Activated naive CD4-positive, alpha-beta T cell treated with anti-CD3 and anti-CD28 coated beads, Interleukin-2, amount 50 U/mL, for 24 hours (primary cell): ENCODE data around the gene CTBP2.

ENCODE experiments used
- H3K27ac Mint-ChIP-seq: one replicate; pipeline ENCODE4 v1.8.0; 2021; ENCODE audit warnings: mild to moderate bottlenecking, mixed read lengths
- H3K27me3 Mint-ChIP-seq: one replicate; pipeline ENCODE4 v1.8.0; 2021; ENCODE audit warnings: mixed read lengths
- H3K36me3 Mint-ChIP-seq: one replicate; pipeline ENCODE4 v1.8.0; 2021; ENCODE audit warnings: mixed read lengths
- H3K4me1 Mint-ChIP-seq: one replicate; pipeline ENCODE4 v1.8.0; 2021; ENCODE audit warnings: mixed read lengths
- H3K4me3 Mint-ChIP-seq: one replicate; pipeline ENCODE4 v1.8.0; 2021; ENCODE audit warnings: mild to moderate bottlenecking, mixed read lengths
- H3K9me3 Mint-ChIP-seq: one replicate; pipeline ENCODE4 v1.8.0; 2021; ENCODE audit warnings: mixed read lengths

CTBP2 gene

GRCh38 chr10:125116041-125116649 is 44.2 kb downstream of the CTBP2 start:
- H3K27ac Mint-ChIP-seq: no peak overlapping the region
- no peak overlapping the region for H3K4me3 Mint-ChIP-seq
- no peaks in the 10 kb centered on the region for H3K27me3 Mint-ChIP-seq

GRCh38 chr10:125115409-125115808 is 45.0 kb downstream of the CTBP2 start:
- Mint-ChIP-seq H3K4me3 (no peak overlapping the region), H3K36me3 (no peaks in the 10 kb centered on the region), H3K4me1 (no peaks in the 10 kb centered on the region)

More at GRCh38 chr10:125116041-125116649, 44.2 kb downstream of the CTBP2 start:
- no peaks in the 10 kb centered on the region for H3K4me1 Mint-ChIP-seq
- H3K9me3 Mint-ChIP-seq: no peaks in the 10 kb centered on the region
- no peaks in the 10 kb centered on the region for H3K36me3 Mint-ChIP-seq

GRCh38 chr10:125114761-125115391 is 45.5 kb downstream of the CTBP2 start:
- Mint-ChIP-seq H3K4me3 (no peak overlapping the region), H3K27ac (no peak overlapping the region), H3K36me3 (no peaks in the 10 kb centered on the region), H3K4me1 (no peaks in the 10 kb centered on the region), H3K27me3 (no peaks in the 10 kb centered on the region), H3K9me3 (no peaks in the 10 kb centered on the region)

More at GRCh38 chr10:125115409-125115808, 45.0 kb downstream of the CTBP2 start:
- Mint-ChIP-seq H3K9me3 (no peaks in the 10 kb centered on the region), H3K27ac (no peak overlapping the region), H3K27me3 (no peaks in the 10 kb centered on the region)

- Mint-ChIP-seq H3K27me3 (no peaks in the 10 kb centered on the region), H3K27ac (no peak overlapping the region), H3K4me3 (no peak overlapping the region), H3K36me3 (no peaks in the 10 kb centered on the region), H3K9me3 (no peaks in the 10 kb centered on the region), H3K4me1 (no peaks in the 10 kb centered on the region)
Observed at GRCh38 chr10:125113691-125114371, 46.5 kb downstream of the CTBP2 start.

- H3K4me3 Mint-ChIP-seq: no peak overlapping the region
- H3K4me1 Mint-ChIP-seq: no peaks in the 10 kb centered on the region
- H3K27me3 Mint-ChIP-seq: no peaks in the 10 kb centered on the region
- H3K9me3 Mint-ChIP-seq: no peaks in the 10 kb centered on the region
- H3K27ac Mint-ChIP-seq: no peak overlapping the region
- H3K36me3 Mint-ChIP-seq: no peaks in the 10 kb centered on the region
Observed at GRCh38 chr10:125112697-125113494, 47.5 kb downstream of the CTBP2 start.

- Mint-ChIP-seq H3K9me3 (no peaks in the 10 kb centered on the region), H3K27ac (no peak overlapping the region), H3K36me3 (no peaks in the 10 kb centered on the region), H3K4me3 (no peak overlapping the region), H3K4me1 (no peaks in the 10 kb centered on the region), H3K27me3 (no peaks in the 10 kb centered on the region)
Observed at GRCh38 chr10:125111118-125111727, 49.1 kb downstream of the CTBP2 start.

- H3K36me3 Mint-ChIP-seq: no peaks in the 10 kb centered on the region
- no peak overlapping the region for H3K27ac Mint-ChIP-seq
- no peaks in the 10 kb centered on the region for H3K27me3 Mint-ChIP-seq
- no peaks in the 10 kb centered on the region for H3K4me1 Mint-ChIP-seq
- H3K9me3 Mint-ChIP-seq: no peaks in the 10 kb centered on the region
- no peak overlapping the region for H3K4me3 Mint-ChIP-seq
Observed at GRCh38 chr10:125107965-125108580, 52.3 kb downstream of the CTBP2 start.

- Mint-ChIP-seq H3K4me3 (no peak overlapping the region), H3K9me3 (no peaks in the 10 kb centered on the region), H3K27ac (no peak overlapping the region), H3K4me1 (no peaks in the 10 kb centered on the region), H3K36me3 (no peaks in the 10 kb centered on the region), H3K27me3 (no peaks in the 10 kb centered on the region)
Observed at GRCh38 chr10:125107166-125107949, 53.0 kb downstream of the CTBP2 start.

GRCh38 chr10:125106586-125106985 is 53.8 kb downstream of the CTBP2 start:
- no peak overlapping the region for H3K4me3 Mint-ChIP-seq
- no peaks in the 10 kb centered on the region for H3K27me3 Mint-ChIP-seq
- no peak overlapping the region for H3K27ac Mint-ChIP-seq

GRCh38 chr10:125105706-125106255 is 54.6 kb downstream of the CTBP2 start:
- Mint-ChIP-seq H3K27me3 (no peaks in the 10 kb centered on the region), H3K4me3 (no peak overlapping the region), H3K36me3 (no peaks in the 10 kb centered on the region), H3K4me1 (no peaks in the 10 kb centered on the region), H3K27ac (peak overlapping the region; percentile 32), H3K9me3 (no peaks in the 10 kb centered on the region)

More at GRCh38 chr10:125106586-125106985, 53.8 kb downstream of the CTBP2 start:
- Mint-ChIP-seq H3K4me1 (no peaks in the 10 kb centered on the region), H3K36me3 (no peaks in the 10 kb centered on the region), H3K9me3 (no peaks in the 10 kb centered on the region)

GRCh38 chr10:125105155-125105554 is 55.2 kb downstream of the CTBP2 start:
- Mint-ChIP-seq H3K4me1 (no peaks in the 10 kb centered on the region), H3K27me3 (no peaks in the 10 kb centered on the region), H3K9me3 (no peaks in the 10 kb centered on the region), H3K4me3 (no peak overlapping the region), H3K27ac (no peak overlapping the region), H3K36me3 (no peaks in the 10 kb centered on the region)

- no peaks in the 10 kb centered on the region for H3K27me3 Mint-ChIP-seq
- no peak overlapping the region for H3K4me3 Mint-ChIP-seq
- no peaks in the 10 kb centered on the region for H3K9me3 Mint-ChIP-seq
- no peaks in the 10 kb centered on the region for H3K36me3 Mint-ChIP-seq
- H3K4me1 Mint-ChIP-seq: no peaks in the 10 kb centered on the region
- H3K27ac Mint-ChIP-seq: no peak overlapping the region
Observed at GRCh38 chr10:125104559-125104958, 55.8 kb downstream of the CTBP2 start.

GRCh38 chr10:125103924-125104323 is 56.4 kb downstream of the CTBP2 start:
- Mint-ChIP-seq H3K36me3 (no peaks in the 10 kb centered on the region), H3K27ac (no peak overlapping the region), H3K4me1 (no peaks in the 10 kb centered on the region), H3K27me3 (no peaks in the 10 kb centered on the region), H3K4me3 (no peak overlapping the region), H3K9me3 (no peaks in the 10 kb centered on the region)

GRCh38 chr10:125103466-125103865 is 56.9 kb downstream of the CTBP2 start:
- H3K27ac Mint-ChIP-seq: no peak overlapping the region
- no peaks in the 10 kb centered on the region for H3K4me1 Mint-ChIP-seq
- no peak overlapping the region for H3K4me3 Mint-ChIP-seq
- H3K9me3 Mint-ChIP-seq: no peaks in the 10 kb centered on the region
- H3K27me3 Mint-ChIP-seq: no peaks in the 10 kb centered on the region
- no peaks in the 10 kb centered on the region for H3K36me3 Mint-ChIP-seq
